Measurements from ENCODE around the gene CNKSR1. TPM values are rescaled to one million over a fixed set of nuclear protein-coding genes. Genes with fewer than 3 reads are reported as not detected.

CNKSR1 gene, protein sequence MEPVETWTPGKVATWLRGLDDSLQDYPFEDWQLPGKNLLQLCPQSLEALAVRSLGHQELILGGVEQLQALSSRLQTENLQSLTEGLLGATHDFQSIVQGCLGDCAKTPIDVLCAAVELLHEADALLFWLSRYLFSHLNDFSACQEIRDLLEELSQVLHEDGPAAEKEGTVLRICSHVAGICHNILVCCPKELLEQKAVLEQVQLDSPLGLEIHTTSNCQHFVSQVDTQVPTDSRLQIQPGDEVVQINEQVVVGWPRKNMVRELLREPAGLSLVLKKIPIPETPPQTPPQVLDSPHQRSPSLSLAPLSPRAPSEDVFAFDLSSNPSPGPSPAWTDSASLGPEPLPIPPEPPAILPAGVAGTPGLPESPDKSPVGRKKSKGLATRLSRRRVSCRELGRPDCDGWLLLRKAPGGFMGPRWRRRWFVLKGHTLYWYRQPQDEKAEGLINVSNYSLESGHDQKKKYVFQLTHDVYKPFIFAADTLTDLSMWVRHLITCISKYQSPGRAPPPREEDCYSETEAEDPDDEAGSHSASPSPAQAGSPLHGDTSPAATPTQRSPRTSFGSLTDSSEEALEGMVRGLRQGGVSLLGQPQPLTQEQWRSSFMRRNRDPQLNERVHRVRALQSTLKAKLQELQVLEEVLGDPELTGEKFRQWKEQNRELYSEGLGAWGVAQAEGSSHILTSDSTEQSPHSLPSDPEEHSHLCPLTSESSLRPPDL
- total RNA-seq (10 to 100 TPM; 11.3 to 20.8 (median 14.9) TPM), polyA plus RNA-seq (10 to 100 TPM; 46.8 to 48.5 TPM)

DNA sequence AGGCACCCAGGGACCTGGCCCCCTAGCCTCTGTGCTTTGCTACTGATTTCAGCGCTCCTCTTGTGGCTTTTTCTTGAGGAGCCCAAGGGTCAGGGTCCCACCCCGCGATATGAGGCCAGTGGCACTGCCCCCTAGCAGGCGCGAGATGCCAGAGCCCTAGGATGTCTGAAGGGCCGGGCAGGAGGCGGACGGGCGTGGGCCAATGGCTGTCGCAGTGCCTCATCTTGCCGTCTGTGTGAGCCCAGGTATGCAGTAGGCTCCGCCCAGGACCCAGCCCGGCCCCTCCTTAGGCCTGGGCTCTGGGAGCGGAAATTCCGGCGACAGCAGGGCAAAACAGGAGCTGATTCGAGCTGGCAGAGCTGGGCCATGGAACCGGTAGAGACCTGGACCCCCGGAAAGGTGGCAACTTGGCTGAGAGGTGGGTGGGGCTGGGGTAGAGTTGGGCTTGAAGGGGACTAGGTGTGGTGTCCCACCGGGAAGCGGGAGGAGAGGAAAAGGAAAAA is at the start of gene CNKSR1:
CNKSR1 (plus strand) TSS at position 310 of the 503 bp plus-strand sequence; CDS start at position 367, 57 bp downstream.
- intact Hi-C loops (cut with DNase I), result loop anchor here in 1 of 3 donors (10.0 kb wide), 1 partner anchor 58 kb away; the partner anchor contains the start of gene CEP85

DNA sequence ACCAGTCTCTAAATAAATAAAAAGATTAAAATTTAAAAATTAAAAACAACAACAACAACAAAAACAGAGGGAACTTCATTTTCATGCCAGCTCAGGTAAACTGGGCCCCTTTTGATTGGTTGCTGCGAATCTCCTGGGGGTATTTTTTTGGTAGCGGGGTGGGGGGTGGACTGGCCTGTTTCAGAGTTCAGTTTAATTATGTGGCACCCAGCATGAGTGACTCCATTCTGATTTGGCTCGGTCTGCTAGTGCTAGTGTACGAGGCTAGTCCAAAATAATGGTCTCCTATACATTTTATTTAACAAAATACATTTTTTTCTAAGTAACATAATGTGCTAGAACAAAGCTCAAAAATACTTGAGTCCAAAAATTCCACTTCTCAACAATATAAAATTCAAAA is 47.5 kb upstream of the CNKSR1 start:
- H3K9me3 ChIP-seq, result no peaks in the 10 kb centered on the region
- H3K4me1 ChIP-seq, result peaks cover 6 to 34% (median 33%) of the 10 kb centered on the region in 3 donors
- no peak overlapping the region for H3K27ac ChIP-seq
- H3K27me3 ChIP-seq, result no peaks in the 10 kb centered on the region
- WGBS, 2 donors, result 92 to 98% methylated on average over 4 of the region's 4 CpGs
- no peak for FAIRE-seq
- TF ChIP-seq, protein P1, sequence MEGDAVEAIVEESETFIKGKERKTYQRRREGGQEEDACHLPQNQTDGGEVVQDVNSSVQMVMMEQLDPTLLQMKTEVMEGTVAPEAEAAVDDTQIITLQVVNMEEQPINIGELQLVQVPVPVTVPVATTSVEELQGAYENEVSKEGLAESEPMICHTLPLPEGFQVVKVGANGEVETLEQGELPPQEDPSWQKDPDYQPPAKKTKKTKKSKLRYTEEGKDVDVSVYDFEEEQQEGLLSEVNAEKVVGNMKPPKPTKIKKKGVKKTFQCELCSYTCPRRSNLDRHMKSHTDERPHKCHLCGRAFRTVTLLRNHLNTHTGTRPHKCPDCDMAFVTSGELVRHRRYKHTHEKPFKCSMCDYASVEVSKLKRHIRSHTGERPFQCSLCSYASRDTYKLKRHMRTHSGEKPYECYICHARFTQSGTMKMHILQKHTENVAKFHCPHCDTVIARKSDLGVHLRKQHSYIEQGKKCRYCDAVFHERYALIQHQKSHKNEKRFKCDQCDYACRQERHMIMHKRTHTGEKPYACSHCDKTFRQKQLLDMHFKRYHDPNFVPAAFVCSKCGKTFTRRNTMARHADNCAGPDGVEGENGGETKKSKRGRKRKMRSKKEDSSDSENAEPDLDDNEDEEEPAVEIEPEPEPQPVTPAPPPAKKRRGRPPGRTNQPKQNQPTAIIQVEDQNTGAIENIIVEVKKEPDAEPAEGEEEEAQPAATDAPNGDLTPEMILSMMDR (IDR thresholded peaks at IDR 0.05), result no peak
- DNase-seq, result no peak
- intact Hi-C loops (cut with DNase I), result no loop called here
- no peaks in the 10 kb centered on the region for H3K36me3 ChIP-seq
- no peak for ATAC-seq
- H3K4me3 ChIP-seq, result no peak overlapping the region

More for the DNA sequence above, at the start of gene CNKSR1:
- peaks cover 0 to 13% (median 0%) of the 10 kb centered on the region in 3 donors for H3K36me3 ChIP-seq
- H3K27me3 ChIP-seq, result no peaks in the 10 kb centered on the region
- ATAC-seq, result peak; percentile 98 to 99 (median 98)
- H3K9me3 ChIP-seq, result no peaks in the 10 kb centered on the region
- TF ChIP-seq, protein P1 (IDR thresholded peaks at IDR 0.05), result no peak
- FAIRE-seq, result no peak
- peak; percentile 82 to 96 (median 87) for DNase-seq
- 11 to 13% methylated on average over 21 of the region's 21 CpGs for WGBS, 2 donors
- peak within 1 kb of the TSS; percentile 60 to 71 (median 70) for H3K27ac ChIP-seq
- H3K4me3 ChIP-seq, result peak within 1 kb of the TSS; percentile 40 to 52 (median 46)
- H3K4me1 ChIP-seq, result peaks cover 5 to 8% (median 6%) of the 10 kb centered on the region in 3 donors

DNA sequence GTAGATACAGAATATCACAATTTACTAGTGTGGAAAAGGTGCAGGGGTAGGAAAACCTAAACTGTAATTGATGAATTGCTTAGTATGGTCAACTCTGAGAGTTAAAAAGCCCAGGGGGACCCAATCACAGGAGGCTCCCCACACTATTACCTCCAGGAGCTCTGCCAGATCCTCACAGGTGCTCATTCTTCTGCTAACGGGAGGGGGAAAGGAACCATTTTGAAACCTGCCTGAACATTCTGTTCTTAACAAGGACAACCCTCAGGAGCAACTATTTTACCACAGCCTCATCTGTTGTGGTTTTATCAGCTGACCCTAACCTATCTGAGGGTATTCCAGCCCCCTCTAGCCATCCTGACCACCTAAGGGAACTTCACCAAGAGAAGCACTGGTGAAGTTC is 46.6 kb upstream of the CNKSR1 start:
- Histone ChIP-seq H3K27ac (no peak overlapping the region), H3K36me3 (no peaks in the 10 kb centered on the region), H3K4me1 (peaks cover 6 to 25% (median 24%) of the 10 kb centered on the region in 3 donors), H3K9me3 (no peaks in the 10 kb centered on the region), H3K4me3 (no peak overlapping the region), H3K27me3 (no peaks in the 10 kb centered on the region)
- FAIRE-seq (no peak), ATAC-seq (no peak), DNase-seq (no peak)
- intact Hi-C loops (cut with DNase I), result no loop called here
- TF ChIP-seq, protein P1 (IDR thresholded peaks at IDR 0.05), result no peak
- 30 to 44% methylated on average over 1 of the region's 1 CpG for WGBS, 2 donors

DNA sequence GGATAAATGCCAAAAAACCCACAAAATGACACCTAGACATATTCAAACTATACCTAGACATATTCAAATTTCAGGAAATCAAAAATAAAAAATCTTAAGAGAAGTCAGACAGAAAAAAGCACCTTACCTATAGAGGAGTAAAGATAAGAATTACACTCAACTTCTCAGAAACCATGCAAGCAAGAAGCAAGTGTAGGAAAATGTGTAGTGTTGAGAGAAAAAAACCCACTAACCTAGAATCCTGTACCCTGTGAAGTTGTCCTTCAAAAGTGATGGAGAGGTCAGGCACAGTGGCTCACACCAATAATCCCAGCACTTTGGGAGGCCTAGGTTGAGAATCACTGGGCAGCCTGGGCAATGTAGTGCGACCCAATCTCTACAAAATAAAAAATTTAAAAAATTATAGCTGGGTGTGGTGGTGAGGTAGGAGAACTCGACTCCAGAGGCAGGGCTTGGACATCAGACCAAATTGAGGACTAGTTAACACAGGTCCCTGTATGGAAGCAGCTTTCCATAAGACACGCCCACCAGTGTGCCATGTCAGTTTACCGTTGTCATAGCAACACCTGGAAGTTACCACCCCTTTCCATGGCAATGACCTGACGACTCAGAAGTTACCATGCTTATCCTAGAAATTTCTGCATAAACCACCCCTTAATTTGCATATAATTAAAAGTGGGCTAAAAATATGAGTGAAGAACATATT is 45.0 kb upstream of the CNKSR1 start:
- WGBS, 2 donors, result 86 to 88% methylated on average over 5 of the region's 5 CpGs
- no peaks in the 10 kb centered on the region for H3K9me3 ChIP-seq
- no peak overlapping the region for H3K27ac ChIP-seq
- no peak for ATAC-seq
- DNase-seq, result no peak
- FAIRE-seq, result no peak
- TF ChIP-seq, protein P1 (IDR thresholded peaks at IDR 0.05), result no peak
- no peaks in the 10 kb centered on the region for H3K36me3 ChIP-seq
- peaks cover 0 to 10% (median 8%) of the 10 kb centered on the region in 3 donors for H3K4me1 ChIP-seq
- intact Hi-C loops (cut with DNase I), result no loop called here
- H3K27me3 ChIP-seq, result no peaks in the 10 kb centered on the region
- no peak overlapping the region for H3K4me3 ChIP-seq
